ENCODE data around the gene PCSK9.

PCSK9 gene

DNA sequence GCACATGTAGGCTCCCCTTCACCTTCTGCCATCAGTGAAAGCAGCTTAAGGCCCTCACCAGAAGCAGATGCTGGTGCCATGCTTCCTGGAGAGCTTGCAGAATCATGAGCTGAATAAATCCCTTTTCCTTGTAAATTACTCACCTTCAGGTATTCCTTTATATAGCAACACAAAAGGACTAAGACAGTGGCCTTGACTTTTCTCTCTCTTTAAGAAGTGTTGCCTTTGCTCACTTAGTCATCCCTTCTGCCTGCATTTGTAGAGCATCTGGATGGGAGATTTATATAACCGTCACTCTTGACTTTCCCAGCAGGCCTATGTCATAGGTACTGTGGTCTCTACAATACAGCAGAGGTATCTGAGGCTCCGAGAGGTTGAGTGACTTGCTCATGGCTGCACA lies 3.7 kb downstream of the PCSK9 start:
- no peak for DNase-seq (ENCODE audit: low spot score)
- in situ Hi-C loops (cut with MboI; ENCODE audit: low pct_unique_long_range_greater_than_20kb, low sequenced_read_pairs, unreplicated experiment) = no loop called here
- TF ChIP-seq, protein P1, sequence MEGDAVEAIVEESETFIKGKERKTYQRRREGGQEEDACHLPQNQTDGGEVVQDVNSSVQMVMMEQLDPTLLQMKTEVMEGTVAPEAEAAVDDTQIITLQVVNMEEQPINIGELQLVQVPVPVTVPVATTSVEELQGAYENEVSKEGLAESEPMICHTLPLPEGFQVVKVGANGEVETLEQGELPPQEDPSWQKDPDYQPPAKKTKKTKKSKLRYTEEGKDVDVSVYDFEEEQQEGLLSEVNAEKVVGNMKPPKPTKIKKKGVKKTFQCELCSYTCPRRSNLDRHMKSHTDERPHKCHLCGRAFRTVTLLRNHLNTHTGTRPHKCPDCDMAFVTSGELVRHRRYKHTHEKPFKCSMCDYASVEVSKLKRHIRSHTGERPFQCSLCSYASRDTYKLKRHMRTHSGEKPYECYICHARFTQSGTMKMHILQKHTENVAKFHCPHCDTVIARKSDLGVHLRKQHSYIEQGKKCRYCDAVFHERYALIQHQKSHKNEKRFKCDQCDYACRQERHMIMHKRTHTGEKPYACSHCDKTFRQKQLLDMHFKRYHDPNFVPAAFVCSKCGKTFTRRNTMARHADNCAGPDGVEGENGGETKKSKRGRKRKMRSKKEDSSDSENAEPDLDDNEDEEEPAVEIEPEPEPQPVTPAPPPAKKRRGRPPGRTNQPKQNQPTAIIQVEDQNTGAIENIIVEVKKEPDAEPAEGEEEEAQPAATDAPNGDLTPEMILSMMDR (IDR thresholded peaks at IDR 0.05; ENCODE audit: extremely low read depth, insufficient read depth, missing control alignments) = no peak

DNA sequence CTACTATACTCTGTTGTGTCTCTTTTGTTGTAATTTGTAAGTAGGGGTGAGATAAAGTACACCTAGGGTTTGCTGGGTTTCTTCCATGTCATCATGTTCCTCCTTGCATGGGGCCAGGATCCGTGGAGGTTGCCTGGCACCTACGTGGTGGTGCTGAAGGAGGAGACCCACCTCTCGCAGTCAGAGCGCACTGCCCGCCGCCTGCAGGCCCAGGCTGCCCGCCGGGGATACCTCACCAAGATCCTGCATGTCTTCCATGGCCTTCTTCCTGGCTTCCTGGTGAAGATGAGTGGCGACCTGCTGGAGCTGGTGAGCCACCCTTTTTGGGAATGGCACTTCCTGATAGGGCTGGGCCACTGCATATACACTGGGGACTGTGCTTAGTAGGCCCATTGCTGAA lies 4.4 kb downstream of the PCSK9 start:
- in situ Hi-C loops (cut with MboI; ENCODE audit: low pct_unique_long_range_greater_than_20kb, low sequenced_read_pairs, unreplicated experiment) = no loop called here
- DNase-seq (ENCODE audit: low spot score) = no peak
- TF ChIP-seq, protein P1 (IDR thresholded peaks at IDR 0.05; ENCODE audit: extremely low read depth, insufficient read depth, missing control alignments) = no peak

DNA sequence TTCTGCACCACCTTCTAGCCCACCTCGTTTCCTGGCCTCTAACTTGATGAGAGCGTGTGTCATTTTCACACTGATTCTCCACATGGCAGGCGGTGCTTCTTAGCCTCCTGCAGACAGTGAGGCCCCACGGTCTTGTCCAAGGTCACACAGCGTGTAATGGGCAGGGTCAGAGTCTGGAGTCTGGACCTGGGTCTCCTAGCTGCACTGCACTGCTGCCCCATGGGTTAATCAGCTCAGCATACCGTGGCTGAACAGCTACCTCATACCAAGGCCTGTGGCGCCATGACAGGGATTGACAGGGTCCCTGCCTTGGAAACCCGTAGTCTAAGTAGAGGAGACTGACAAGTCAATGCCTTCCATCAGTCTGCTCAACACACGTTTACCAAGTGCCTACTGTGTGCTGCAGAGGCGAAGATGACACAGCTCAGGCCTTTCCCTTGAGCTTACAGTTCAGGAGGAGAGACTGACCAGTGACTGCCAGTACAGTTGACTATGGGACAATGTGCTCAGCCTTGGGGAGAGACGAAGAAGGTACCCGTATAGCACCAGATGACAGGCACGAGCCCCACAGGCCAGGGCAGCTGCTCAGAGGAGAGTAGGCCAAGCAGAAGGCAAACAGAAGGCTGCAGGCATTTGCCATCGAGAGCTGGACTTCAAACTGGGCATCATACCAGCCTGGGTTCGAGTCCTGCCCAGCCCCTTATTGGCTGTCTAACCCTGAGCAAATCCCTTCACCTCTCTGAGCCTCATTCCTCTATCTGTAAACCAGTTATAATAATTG lies 5.5 kb downstream of the PCSK9 start:
- no peak for DNase-seq (ENCODE audit: low spot score)
- in situ Hi-C loops (cut with MboI; ENCODE audit: low pct_unique_long_range_greater_than_20kb, low sequenced_read_pairs, unreplicated experiment) = no loop called here
- TF ChIP-seq, protein P1 (IDR thresholded peaks at IDR 0.05; ENCODE audit: extremely low read depth, insufficient read depth, missing control alignments) = no peak

DNA sequence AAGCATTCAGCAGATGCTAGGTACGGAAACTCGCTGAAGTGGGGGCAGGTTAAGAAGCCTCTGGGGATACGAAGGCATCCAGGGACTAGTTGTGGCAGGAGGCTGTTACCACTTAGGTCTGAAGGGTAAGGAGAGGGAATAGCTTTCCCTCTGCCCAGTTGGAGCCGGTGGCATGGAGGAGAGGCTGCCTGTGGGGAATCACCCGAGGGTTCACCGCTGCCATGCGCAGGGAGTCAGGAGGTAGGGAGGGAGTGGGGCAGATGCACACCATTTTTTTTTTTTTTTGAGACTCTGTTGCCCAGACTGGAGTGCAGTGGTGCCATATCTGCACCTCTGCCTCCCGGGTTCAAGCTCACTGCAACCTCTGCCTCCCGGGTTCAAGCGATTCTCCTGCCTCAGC lies 6.1 kb downstream of the PCSK9 start:
- DNase-seq (ENCODE audit: low spot score) = no peak
- in situ Hi-C loops (cut with MboI; ENCODE audit: low pct_unique_long_range_greater_than_20kb, low sequenced_read_pairs, unreplicated experiment) = no loop called here
- TF ChIP-seq, protein P1 (IDR thresholded peaks at IDR 0.05; ENCODE audit: extremely low read depth, insufficient read depth, missing control alignments) = no peak

DNA sequence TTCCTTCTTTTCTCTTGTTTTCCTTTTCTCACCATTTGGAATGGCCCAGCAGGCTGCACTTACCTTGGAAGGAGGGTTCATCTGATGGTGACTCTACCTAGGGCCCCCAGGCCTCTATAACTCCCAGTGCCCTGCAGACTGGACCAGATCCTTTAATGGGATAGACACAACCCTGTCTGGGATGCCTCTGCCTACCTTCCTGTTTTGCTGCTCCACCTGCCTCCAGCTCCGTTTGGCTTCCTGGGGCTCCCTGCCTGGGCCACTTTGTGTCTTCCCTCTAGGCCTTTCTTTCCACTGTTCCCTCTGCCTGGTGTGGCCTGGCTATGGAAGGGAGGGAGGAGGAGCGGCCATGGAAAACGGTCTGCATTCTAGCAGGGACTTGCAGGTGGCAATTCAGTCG lies 7.5 kb downstream of the PCSK9 start:
- TF ChIP-seq, protein P1 (IDR thresholded peaks at IDR 0.05; ENCODE audit: extremely low read depth, insufficient read depth, missing control alignments) = no peak
- no peak for DNase-seq (ENCODE audit: low spot score)
- in situ Hi-C loops (cut with MboI; ENCODE audit: low pct_unique_long_range_greater_than_20kb, low sequenced_read_pairs, unreplicated experiment) = no loop called here

DNA sequence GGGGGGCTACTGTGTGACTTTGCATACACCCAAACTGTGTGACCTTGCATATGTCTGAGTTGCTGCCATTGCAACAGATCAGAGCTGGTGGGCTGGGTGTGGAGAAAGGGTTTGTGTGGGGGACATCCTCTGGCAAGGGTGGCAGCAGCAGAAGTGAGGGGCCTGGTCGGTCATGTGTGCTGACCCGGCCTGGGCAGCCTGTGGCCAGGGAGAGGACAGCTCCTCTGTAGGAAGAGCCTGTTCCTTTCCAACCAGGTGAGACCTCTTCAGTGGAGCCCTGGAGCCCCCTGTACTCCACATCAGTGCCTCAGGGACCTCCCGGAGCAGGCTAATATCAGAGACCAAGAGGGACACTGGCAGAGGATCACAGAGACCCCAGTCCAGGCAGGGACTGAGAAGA lies 8.3 kb downstream of the PCSK9 start:
- DNase-seq (ENCODE audit: low spot score) = no peak
- TF ChIP-seq, protein P1 (IDR thresholded peaks at IDR 0.05; ENCODE audit: extremely low read depth, insufficient read depth, missing control alignments) = no peak
- in situ Hi-C loops (cut with MboI; ENCODE audit: low pct_unique_long_range_greater_than_20kb, low sequenced_read_pairs, unreplicated experiment) = no loop called here

All from GM13977 (cell line).